ENCODE data around the gene STK17A.
A peak's percentile ranks its signal among the peaks of the same experiment; 100 is the strongest.

STK17A gene

GRCh38 chr7:43634384-43634783 lies 51.5 kb downstream of the STK17A start:
- DNase-seq (ENCODE audit: low read depth in 2 of 2): no peak

GRCh38 chr7:43636093-43636492 lies 53.2 kb downstream of the STK17A start:
- no peak for DNase-seq (ENCODE audit: low read depth in 2 of 2)

- DNase-seq (ENCODE audit: low read depth in 2 of 2): no peak
Measured at GRCh38 chr7:43637114-43637806, 54.4 kb downstream of the STK17A start.

- no peak for DNase-seq (ENCODE audit: low read depth in 2 of 2)
Measured at GRCh38 chr7:43639858-43640491, 57.1 kb downstream of the STK17A start.

- no peak for DNase-seq (ENCODE audit: low read depth in 2 of 2)
Measured at GRCh38 chr7:43640679-43641078, 57.8 kb downstream of the STK17A start.

GRCh38 chr7:43642897-43643630 lies 60.2 kb downstream of the STK17A start:
- DNase-seq (ENCODE audit: low read depth in 2 of 2): no peak

GRCh38 chr7:43643846-43644245 lies 60.9 kb downstream of the STK17A start:
- no peak for DNase-seq (ENCODE audit: low read depth in 2 of 2)

- DNase-seq (ENCODE audit: low read depth in 2 of 2): no peak
Measured at GRCh38 chr7:43645699-43646226, 62.9 kb downstream of the STK17A start.

- DNase-seq (ENCODE audit: low read depth in 2 of 2): no peak
Measured at GRCh38 chr7:43646603-43647338, 63.9 kb downstream of the STK17A start.

GRCh38 chr7:43647339-43647672 lies 64.4 kb downstream of the STK17A start:
- DNase-seq (ENCODE audit: low read depth in 2 of 2): no peak

GRCh38 chr7:43647673-43648472 lies 65.0 kb downstream of the STK17A start:
- peak in 1 of 2 donors; percentile 53 for DNase-seq (ENCODE audit: low read depth in 2 of 2)

GRCh38 chr7:43648473-43649406 lies 65.8 kb downstream of the STK17A start:
- peak in 1 of 2 donors; percentile 56 for DNase-seq (ENCODE audit: low read depth in 2 of 2)

- DNase-seq (ENCODE audit: low read depth in 2 of 2): peak in 1 of 2 donors; percentile 40
Measured at GRCh38 chr7:43649755-43650274, 66.9 kb downstream of the STK17A start.

GRCh38 chr7:43650457-43651052 lies 67.6 kb downstream of the STK17A start:
- DNase-seq (ENCODE audit: low read depth in 2 of 2): no peak

- DNase-seq (ENCODE audit: low read depth in 2 of 2): no peak
Measured at GRCh38 chr7:43652364-43652763, 69.5 kb downstream of the STK17A start.

- no peak for DNase-seq (ENCODE audit: low read depth in 2 of 2)
Measured at GRCh38 chr7:43653466-43653865, 70.6 kb downstream of the STK17A start.

GRCh38 chr7:43653891-43654504 lies 71.1 kb downstream of the STK17A start:
- DNase-seq (ENCODE audit: low read depth in 2 of 2): no peak

GRCh38 chr7:43655584-43655983 lies 72.7 kb downstream of the STK17A start:
- no peak for DNase-seq (ENCODE audit: low read depth in 2 of 2)

GRCh38 chr7:43656997-43657396 lies 74.1 kb downstream of the STK17A start:
- DNase-seq (ENCODE audit: low read depth in 2 of 2): no peak
